HG03066 (cell line): ENCODE measurements around the gene ADCY2.

ENCODE experiments used
- ATAC-seq: cut with Tn5 transposase; IDR thresholded peaks from one replicate; pipeline ENCODE4 v1.9.1; 2021; ENCODE audit warnings: low read depth; ENCODE audit not compliant: unreplicated experiment

ADCY2 gene

GRCh38 chr5:7650755-7651154 lies 254.8 kb downstream of the ADCY2 start:
- ATAC-seq: no peak

- no peak for ATAC-seq
Observed at GRCh38 chr5:7653046-7653445, 257.1 kb downstream of the ADCY2 start.

GRCh38 chr5:7657153-7657552 lies 261.2 kb downstream of the ADCY2 start:
- no peak for ATAC-seq

GRCh38 chr5:7659420-7659819 lies 263.5 kb downstream of the ADCY2 start:
- no peak for ATAC-seq

- ATAC-seq: no peak
Observed at GRCh38 chr5:7662289-7662688, 266.4 kb downstream of the ADCY2 start.

- no peak for ATAC-seq
Observed at GRCh38 chr5:7663808-7664207, 267.9 kb downstream of the ADCY2 start.

- ATAC-seq: no peak
Observed at GRCh38 chr5:7664208-7664607, 268.3 kb downstream of the ADCY2 start.

GRCh38 chr5:7667216-7667767 lies 271.4 kb downstream of the ADCY2 start:
- no peak for ATAC-seq

GRCh38 chr5:7668161-7668560 lies 272.2 kb downstream of the ADCY2 start:
- no peak for ATAC-seq

- no peak for ATAC-seq
Observed at GRCh38 chr5:7668627-7669026, 272.7 kb downstream of the ADCY2 start.

GRCh38 chr5:7671381-7671993 lies 275.5 kb downstream of the ADCY2 start:
- ATAC-seq: no peak

- ATAC-seq: no peak
Observed at GRCh38 chr5:7673658-7674057, 277.7 kb downstream of the ADCY2 start.

- ATAC-seq: no peak
Observed at GRCh38 chr5:7676455-7676854, 280.5 kb downstream of the ADCY2 start.

- no peak for ATAC-seq
Observed at GRCh38 chr5:7678030-7678429, 282.1 kb downstream of the ADCY2 start.

- ATAC-seq: no peak
Observed at GRCh38 chr5:7679663-7680062, 283.7 kb downstream of the ADCY2 start.

- no peak for ATAC-seq
Observed at GRCh38 chr5:7680260-7680659, 284.3 kb downstream of the ADCY2 start.

GRCh38 chr5:7682379-7682778 lies 286.4 kb downstream of the ADCY2 start:
- ATAC-seq: no peak

- ATAC-seq: no peak
Observed at GRCh38 chr5:7683753-7684152, 287.8 kb downstream of the ADCY2 start.

- ATAC-seq: no peak
Observed at GRCh38 chr5:7684826-7685225, 288.9 kb downstream of the ADCY2 start.

GRCh38 chr5:7686794-7687193 lies 290.9 kb downstream of the ADCY2 start:
- no peak for ATAC-seq

GRCh38 chr5:7690557-7690956 lies 294.6 kb downstream of the ADCY2 start:
- ATAC-seq: no peak

GRCh38 chr5:7705261-7705660 lies 309.3 kb downstream of the ADCY2 start:
- ATAC-seq: no peak

GRCh38 chr5:7705736-7706135 lies 309.8 kb downstream of the ADCY2 start:
- ATAC-seq: no peak
